CD4-positive, alpha-beta T cell (primary cell): ENCODE data around the gene TEAD2. TPM values are rescaled to one million over a fixed set of nuclear protein-coding genes. Genes with fewer than 3 reads are reported as not detected.
"Not testable (repeated sequence)": the region's sequence is repeated elsewhere in the genome, so short reads cannot be mapped to it uniquely, and the experiment has no call there.

ENCODE experiments used
- ATAC-seq: fragments of 200-7000 bp; cut with Tn5 transposase; one replicate; pipeline ENCODE4 v1.10.0; 2022; ENCODE audit warnings: mild to moderate bottlenecking; ENCODE audit not compliant: poor library complexity
- CTCF ChIA-PET: fragments of 350-600 bp; sonication (Branson Sonifier 250); formaldehyde crosslinking; loops from one replicate; lab custom pipeline; 2021; ENCODE audit warnings: antibody characterized with exemption, inconsistent platforms; lab: Charles Lee
- POLR2A ChIA-PET: fragments of 350-600 bp; sonication (Branson Sonifier 250); formaldehyde crosslinking; loops from one replicate; lab custom pipeline; 2021; ENCODE audit warnings: antibody characterized with exemption, inconsistent platforms; lab: Charles Lee
- DNase-seq, 14 experiments: peaks; one replicate each; pipeline ENCODE4 v3.0.0-alpha.2; 2013 to 2020; ENCODE audit warnings: mixed read lengths in 2 of 14
- H3K27ac ChIP-seq, 2 donors: one replicate each; pipeline versions ENCODE4 v1.5.1 to v1.7.0; 2013; ENCODE audit warnings: low read length in 2 of 2, low read depth in 1 of 2, mild to moderate bottlenecking in 1 of 2
- H3K27me3 ChIP-seq, 2 experiments: 1 replicate in 1 of 2; 2 replicates in 1 of 2; pipeline versions ENCODE4 v1.6.1 to v1.7.0; 2013; ENCODE audit warnings: low read length in 2 of 2, control low read depth in 1 of 2, mild to moderate bottlenecking in 1 of 2, moderate library complexity in 1 of 2; ENCODE audit not compliant: insufficient read depth in 2 of 2, control insufficient read depth in 1 of 2
- H3K36me3 ChIP-seq: one replicate; pipeline ENCODE4 v1.6.1; 2013; ENCODE audit warnings: low read length, control low read depth; ENCODE audit not compliant: insufficient read depth
- H3K4me1 ChIP-seq: one replicate; pipeline ENCODE4 v1.6.1; 2013; ENCODE audit warnings: low read length, control low read depth; ENCODE audit not compliant: insufficient read depth
- H3K4me3 ChIP-seq: one replicate; pipeline ENCODE4 v1.5.1; 2013; ENCODE audit warnings: mild to moderate bottlenecking, low read length, moderate library complexity
- H3K9me3 ChIP-seq, 2 experiments: 1 replicate in 1 of 2; 2 replicates in 1 of 2; pipeline versions ENCODE4 v1.6.1 to v1.7.0; 2013; ENCODE audit warnings: low read length in 2 of 2, mild to moderate bottlenecking in 2 of 2, control low read depth in 1 of 2, moderate library complexity in 1 of 2; ENCODE audit not compliant: control insufficient read depth in 1 of 2, insufficient read depth in 1 of 2
- H3K27ac Mint-ChIP-seq: one replicate; pipeline ENCODE4 v1.8.0; 2020; ENCODE audit warnings: mixed read lengths
- H3K27me3 Mint-ChIP-seq: one replicate; pipeline ENCODE4 v1.8.0; 2021; ENCODE audit warnings: mixed read lengths
- H3K36me3 Mint-ChIP-seq: one replicate; pipeline ENCODE4 v1.8.0; 2021; ENCODE audit warnings: low read depth, mixed read lengths
- H3K4me1 Mint-ChIP-seq: one replicate; pipeline ENCODE4 v1.8.0; 2021; ENCODE audit warnings: low read depth, mixed read lengths
- H3K4me3 Mint-ChIP-seq: one replicate; pipeline ENCODE4 v1.8.0; 2020; ENCODE audit warnings: mild to moderate bottlenecking, mixed read lengths
- H3K9me3 Mint-ChIP-seq: one replicate; pipeline ENCODE4 v1.8.0; 2020; ENCODE audit warnings: mixed read lengths
- CTCF ChIP-seq: fragments of 200-600 bp; IDR thresholded peaks from one replicate; pipeline ENCODE4 v1.8.0; 2022; ENCODE audit warnings: antibody characterized with exemption, mild to moderate bottlenecking
- intact Hi-C, 2 experiments: fragments of 100-400 bp; cut with DNase I in 1 of 2; cut with micrococcal nuclease in 1 of 2; formaldehyde crosslinking; loops; one replicate each; pipeline versions ENCODE4 v1.15.1 to v1.9.0; 2023 to 2025; cut with DNase I, micrococcal nuclease
- total RNA-seq, 174 experiments: library from RNA in 2 of 174; stranded (reverse) in 2 of 174; gene quantifications; one replicate each; pipeline ENCODE4 v1.2.3 and lab custom pipeline; 2021 to 2026

The TEAD2 gene
- total RNA-seq, 2 experiments from 2014 or later: not detected

GRCh38 chr19:49315111-49315510 lies 47.1 kb downstream of the TEAD2 start:
- H3K4me3 ChIP-seq: no peak overlapping the region
- Mint-ChIP-seq H3K4me3 (no peak overlapping the region), H3K9me3 (peaks cover 6% of the 10 kb centered on the region), H3K36me3 (peaks cover 67% of the 10 kb centered on the region), H3K4me1 (peaks cover 19% of the 10 kb centered on the region), H3K27me3 (no peaks in the 10 kb centered on the region), H3K27ac (no peak overlapping the region)
- no peak for TF ChIP-seq CTCF
- no peak overlapping the region for H3K27ac ChIP-seq
- H3K4me1 ChIP-seq: no peaks in the 10 kb centered on the region
- peaks cover 10 to 12% of the 10 kb centered on the region in 2 experiments for H3K9me3 ChIP-seq
- DNase-seq: no peak
- ChIA-PET CTCF (no interaction called here), POLR2A (no interaction called here)
- intact Hi-C loops: no loop called here
- no peak for ATAC-seq
- peaks cover 12% of the 10 kb centered on the region for H3K36me3 ChIP-seq
- no peaks in the 10 kb centered on the region for H3K27me3 ChIP-seq

GRCh38 chr19:49309087-49309486 lies 53.1 kb downstream of the TEAD2 start:
- no peaks in the 10 kb centered on the region for H3K27me3 Mint-ChIP-seq
- intact Hi-C loops: loop anchor here in 1 of 2 experiments (2.0 kb wide), 1 partner anchor 20 kb away; no protein-coding TSS in a partner anchor
- no peak overlapping the region for H3K27ac Mint-ChIP-seq

GRCh38 chr19:49306734-49307133 lies 55.5 kb downstream of the TEAD2 start:
- H3K36me3 Mint-ChIP-seq: peaks cover 27% of the 10 kb centered on the region
- H3K27me3 Mint-ChIP-seq, H3K27me3 ChIP-seq, H3K27ac ChIP-seq, H3K9me3 ChIP-seq, H3K27ac Mint-ChIP-seq, H3K9me3 Mint-ChIP-seq, intact Hi-C loops, H3K4me3 Mint-ChIP-seq, POLR2A ChIA-PET, H3K4me1 Mint-ChIP-seq, H3K4me3 ChIP-seq, H3K4me1 ChIP-seq: not testable (repeated sequence)
- CTCF ChIA-PET: interaction anchor here (0.6 to 1.0 kb wide), 2 partner anchors 21 to 99 kb away, joined by 3 read pairs; no protein-coding TSS in a partner anchor
- peak; percentile 44 for ATAC-seq
- H3K36me3 ChIP-seq: peaks cover 12% of the 10 kb centered on the region
- DNase-seq: peak in 1 of 14 experiments; percentile 18

More at GRCh38 chr19:49309087-49309486, 53.1 kb downstream of the TEAD2 start:
- no peak overlapping the region for H3K4me3 Mint-ChIP-seq
- no peak overlapping the region for H3K27ac ChIP-seq
- no peaks in the 10 kb centered on the region for H3K9me3 ChIP-seq
- no peak for DNase-seq
- ATAC-seq: no peak
- no peaks in the 10 kb centered on the region for H3K4me1 ChIP-seq
- no peak overlapping the region for H3K4me3 ChIP-seq
- H3K27me3 ChIP-seq: no peaks in the 10 kb centered on the region
- no peaks in the 10 kb centered on the region for H3K9me3 Mint-ChIP-seq
- ChIA-PET POLR2A (no interaction called here), CTCF (no interaction called here)
- no peak for TF ChIP-seq CTCF
- H3K36me3 Mint-ChIP-seq: peaks cover 36% of the 10 kb centered on the region
- H3K4me1 Mint-ChIP-seq: no peaks in the 10 kb centered on the region
- H3K36me3 ChIP-seq: peaks cover 12% of the 10 kb centered on the region

GRCh38 chr19:49301866-49302252 lies 60.4 kb downstream of the TEAD2 start:
- H3K27me3 ChIP-seq: no peaks in the 10 kb centered on the region
- ATAC-seq (no peak), DNase-seq (peak in 1 of 14 experiments; percentile 19)
- no peak overlapping the region for H3K27ac ChIP-seq
- H3K36me3 Mint-ChIP-seq: no peaks in the 10 kb centered on the region
- H3K9me3 ChIP-seq: peaks cover 0 to 8% of the 10 kb centered on the region in 2 experiments
- H3K4me3 ChIP-seq: no peak overlapping the region
- no peak overlapping the region for H3K27ac Mint-ChIP-seq
- H3K36me3 ChIP-seq: no peaks in the 10 kb centered on the region
- H3K9me3 Mint-ChIP-seq: no peaks in the 10 kb centered on the region
- H3K27me3 Mint-ChIP-seq: no peaks in the 10 kb centered on the region
- no peak overlapping the region for H3K4me3 Mint-ChIP-seq
- intact Hi-C loops: loop anchor here in 1 of 2 experiments (2.0 kb wide), 1 partner anchor 75 kb away; no protein-coding TSS in a partner anchor
- ChIA-PET POLR2A (no interaction called here), CTCF (interaction anchor here (1.1 to 1.4 kb wide), 3 partner anchors 22 to 172 kb away, joined by 3 to 4 read pairs (median 4); partner anchors contain the start of gene FLT3LG)
- H3K4me1 Mint-ChIP-seq: peaks cover 13% of the 10 kb centered on the region
- no peak for TF ChIP-seq CTCF
- H3K4me1 ChIP-seq: peaks cover 6% of the 10 kb centered on the region
